Mesodermal cell (in vitro differentiated cells): ENCODE data around the gene RTN4RL1.

Source experiments
- H3K27ac ChIP-seq: 2 replicates; pipeline ENCODE4 v1.7.0; 2013; ENCODE audit warnings: mild to moderate bottlenecking, low read depth, low read length, moderate library complexity; ENCODE audit not compliant: severe bottlenecking
- H3K36me3 ChIP-seq: 2 replicates; pipeline ENCODE4 v1.7.1; 2013; ENCODE audit warnings: mild to moderate bottlenecking, low read length, moderate library complexity; ENCODE audit not compliant: control insufficient read depth, insufficient read depth
- H3K4me1 ChIP-seq: one replicate; pipeline ENCODE4 v1.7.1; 2013; ENCODE audit warnings: mild to moderate bottlenecking, low read length; ENCODE audit not compliant: insufficient read depth, control insufficient read depth, poor library complexity, severe bottlenecking
- H3K4me3 ChIP-seq: 2 replicates; pipeline ENCODE4 v1.7.0; 2013; ENCODE audit warnings: low read length, control low read depth, mild to moderate bottlenecking; ENCODE audit not compliant: insufficient read depth, poor library complexity, severe bottlenecking; ENCODE audit errors: extremely low read depth
- H3K9me3 ChIP-seq: 2 replicates; pipeline ENCODE4 v1.7.1; 2013; ENCODE audit warnings: mild to moderate bottlenecking, low read length, moderate library complexity; ENCODE audit not compliant: control insufficient read depth
- WGBS, 2 experiments: methylation state at CpG; one replicate each; pipeline ENCODE4 v1.1.5; 2013; ENCODE audit warnings: missing lambda C conversion rate in 2 of 2; ENCODE audit not compliant: insufficient coverage in 2 of 2; 5-methylcytosine and 5-hydroxymethylcytosine counted together

RTN4RL1 gene

GRCh38 chr17:2033153-2033552 is 8.0 kb upstream of the RTN4RL1 start:
- peaks cover 7% of the 10 kb centered on the region for H3K4me1 ChIP-seq
- no peak overlapping the region for H3K4me3 ChIP-seq
- H3K9me3 ChIP-seq = no peaks in the 10 kb centered on the region
- WGBS, 2 experiments = 83 to 97% methylated on average over 3 to 4 of the region's 7 CpGs
- H3K36me3 ChIP-seq = peaks cover 16% of the 10 kb centered on the region
- H3K27ac ChIP-seq = no peak overlapping the region

DNA sequence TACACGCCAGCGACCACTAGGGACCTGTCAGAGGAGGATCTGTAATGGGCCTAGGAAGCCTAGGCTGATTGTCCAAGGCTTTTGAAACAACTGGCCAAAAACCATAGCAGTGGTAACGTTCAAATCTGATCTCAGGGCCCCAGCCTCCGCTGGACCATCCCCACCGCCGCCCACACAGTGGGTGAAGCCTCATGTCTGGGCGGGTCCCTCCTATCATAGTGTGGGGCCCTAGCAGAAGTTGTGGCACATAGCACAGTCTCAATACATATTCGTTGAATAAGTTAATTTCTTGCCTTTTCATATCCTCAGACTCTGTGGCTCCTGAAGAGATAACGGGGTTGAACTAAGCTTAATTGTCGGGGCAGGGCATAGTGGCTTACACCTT is 5.6 kb upstream of the RTN4RL1 start:
- 29 to 36% methylated on average over 9 to 10 of the region's 10 CpGs for WGBS, 2 experiments
- no peaks in the 10 kb centered on the region for H3K9me3 ChIP-seq
- H3K4me1 ChIP-seq = peaks cover 7% of the 10 kb centered on the region
- peak overlapping the region; percentile 100 for H3K4me3 ChIP-seq
- H3K36me3 ChIP-seq = peaks cover 8% of the 10 kb centered on the region
- H3K27ac ChIP-seq = no peak overlapping the region

GRCh38 chr17:2029911-2030778 is 5.0 kb upstream of the RTN4RL1 start, which contains the start of gene DPH1:
DPH1 (plus strand) TSS chr17:2030153; CDS start chr17:2030170, 17 bp downstream.
- peak within 1 kb of the TSS; percentile 100 for H3K4me3 ChIP-seq
- no peaks in the 10 kb centered on the region for H3K9me3 ChIP-seq
- peaks cover 7% of the 10 kb centered on the region for H3K4me1 ChIP-seq
- H3K27ac ChIP-seq = peak within 1 kb of the TSS; percentile 59
- WGBS, 2 experiments = 1 to 3% methylated on average over 47 to 54 of the region's 59 CpGs
- H3K36me3 ChIP-seq = peaks cover 8% of the 10 kb centered on the region

DNA sequence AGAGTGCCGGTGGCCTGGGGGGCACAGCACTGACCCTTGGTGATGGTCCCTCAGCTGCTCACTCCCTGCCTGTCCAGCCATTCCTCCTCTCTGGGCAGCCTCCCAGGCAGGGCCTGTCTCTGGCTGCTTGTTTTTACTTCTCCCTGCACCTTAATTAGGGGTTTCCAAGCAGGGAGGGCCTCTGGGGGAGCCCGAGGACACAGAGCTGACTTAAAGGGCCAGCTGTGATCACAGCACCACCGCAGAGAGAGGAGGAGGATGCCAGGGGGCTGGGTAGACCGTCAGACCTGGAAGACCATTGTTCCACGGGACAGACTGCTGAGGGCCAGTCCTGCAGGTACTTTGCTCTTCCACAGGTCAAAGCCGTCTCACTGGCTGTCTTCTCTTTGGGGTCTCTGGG is 3.6 kb upstream of the RTN4RL1 start:
- Histone ChIP-seq H3K36me3 (peaks cover 6% of the 10 kb centered on the region), H3K4me1 (peaks cover 3% of the 10 kb centered on the region), H3K27ac (no peak overlapping the region), H3K4me3 (no peak overlapping the region), H3K9me3 (no peaks in the 10 kb centered on the region)
- 59 to 64% methylated on average over 6 of the region's 6 CpGs for WGBS, 2 experiments

- H3K27ac ChIP-seq = no peak overlapping the region
- H3K4me3 ChIP-seq = no peak overlapping the region
- H3K9me3 ChIP-seq = no peaks in the 10 kb centered on the region
- peaks cover 3% of the 10 kb centered on the region for H3K4me1 ChIP-seq
- WGBS, 2 experiments = 86 to 88% methylated on average over 5 of the region's 5 CpGs
- H3K36me3 ChIP-seq = peaks cover under 1% of the 10 kb centered on the region
These were observed 3.1 kb upstream of the RTN4RL1 start for GRCh38 chr17:2028234-2028614.

- Histone ChIP-seq H3K4me3 (no peak overlapping the region), H3K9me3 (no peaks in the 10 kb centered on the region), H3K27ac (no peak overlapping the region), H3K36me3 (no peaks in the 10 kb centered on the region), H3K4me1 (peaks cover 3% of the 10 kb centered on the region)
- 90% methylated on average over 6 to 9 of the region's 11 CpGs for WGBS, 2 experiments
These were observed 2.5 kb upstream of the RTN4RL1 start for GRCh38 chr17:2027528-2028233.

- no peak overlapping the region for H3K27ac ChIP-seq
These were observed 632 bp upstream of the RTN4RL1 start for GRCh38 chr17:2025622-2026309.

DNA sequence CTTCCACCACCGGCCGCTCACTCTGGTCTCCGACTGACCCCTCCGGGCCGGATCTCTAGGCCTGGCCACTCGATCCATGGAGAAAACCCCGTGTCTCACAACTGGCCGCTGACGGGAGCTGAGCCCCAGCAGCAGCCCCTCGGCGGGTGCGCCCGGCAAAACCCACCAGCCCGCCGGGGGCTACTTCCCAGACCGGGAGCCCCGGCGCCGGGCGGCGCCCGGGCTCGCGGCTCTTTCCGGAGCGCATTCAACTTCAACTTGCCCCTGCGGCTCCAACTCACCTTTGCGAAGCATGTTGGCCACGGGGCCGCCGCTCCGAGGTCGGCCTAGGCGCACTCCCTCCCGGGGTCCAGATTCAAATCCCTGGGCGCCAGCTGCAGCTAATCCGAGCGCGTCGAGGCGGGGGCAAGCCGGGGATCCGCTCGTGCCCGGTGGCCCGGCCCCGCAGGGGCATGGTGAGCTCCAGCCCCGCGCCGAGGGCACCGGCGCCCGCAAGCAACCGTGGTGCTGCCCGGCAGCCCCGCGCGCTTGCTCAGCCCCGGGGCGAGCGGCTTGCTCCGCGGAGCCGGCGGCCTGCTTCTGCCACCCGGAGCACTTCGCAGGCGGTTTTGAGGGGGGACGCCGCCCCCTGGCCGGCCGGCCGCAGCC is 438 bp downstream of the RTN4RL1 start:
- Histone ChIP-seq H3K36me3 (no peaks in the 10 kb centered on the region), H3K9me3 (no peaks in the 10 kb centered on the region), H3K4me1 (no peaks in the 10 kb centered on the region), H3K4me3 (peak overlapping the region; percentile 42), H3K27ac (no peak overlapping the region)
- WGBS, 2 experiments = 0 to 1% methylated on average over 69 to 70 of the region's 73 CpGs

More at GRCh38 chr17:2025622-2026309, 632 bp upstream of the RTN4RL1 start:
- Histone ChIP-seq H3K9me3 (no peaks in the 10 kb centered on the region), H3K4me3 (peak overlapping the region; percentile 42), H3K36me3 (no peaks in the 10 kb centered on the region), H3K4me1 (peaks cover under 1% of the 10 kb centered on the region)
- 1 to 2% methylated on average over 39 to 47 of the region's 55 CpGs for WGBS, 2 experiments

GRCh38 chr17:2023692-2024571 is 1.2 kb downstream of the RTN4RL1 start:
- no peaks in the 10 kb centered on the region for H3K9me3 ChIP-seq
- H3K4me3 ChIP-seq = peak overlapping the region; percentile 42
- no peak overlapping the region for H3K27ac ChIP-seq
- H3K36me3 ChIP-seq = no peaks in the 10 kb centered on the region
- no peaks in the 10 kb centered on the region for H3K4me1 ChIP-seq
- 2% methylated on average over 59 to 74 of the region's 85 CpGs for WGBS, 2 experiments
